GM18858 (cell line): ENCODE results near the gene SPRED3.
"Not testable (repeated sequence)": the region's sequence is repeated elsewhere in the genome, so short reads cannot be mapped to it uniquely, and the experiment has no call there.

ENCODE experiments used
- ATAC-seq: cut with Tn5 transposase; IDR thresholded peaks from one replicate; pipeline ENCODE4 v1.9.1; 2021; ENCODE audit not compliant: unreplicated experiment

The SPRED3 gene, protein sequence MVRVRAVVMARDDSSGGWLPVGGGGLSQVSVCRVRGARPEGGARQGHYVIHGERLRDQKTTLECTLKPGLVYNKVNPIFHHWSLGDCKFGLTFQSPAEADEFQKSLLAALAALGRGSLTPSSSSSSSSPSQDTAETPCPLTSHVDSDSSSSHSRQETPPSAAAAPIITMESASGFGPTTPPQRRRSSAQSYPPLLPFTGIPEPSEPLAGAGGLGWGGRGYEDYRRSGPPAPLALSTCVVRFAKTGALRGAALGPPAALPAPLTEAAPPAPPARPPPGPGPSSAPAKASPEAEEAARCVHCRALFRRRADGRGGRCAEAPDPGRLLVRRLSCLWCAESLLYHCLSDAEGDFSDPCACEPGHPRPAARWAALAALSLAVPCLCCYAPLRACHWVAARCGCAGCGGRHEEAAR

GRCh38 chr19:38388349-38389100, at the start of gene SPRED3:
SPRED3 (plus strand) TSS chr19:38388697; CDS start chr19:38390303, 1,606 bp downstream.
- no peak for ATAC-seq

DNA sequence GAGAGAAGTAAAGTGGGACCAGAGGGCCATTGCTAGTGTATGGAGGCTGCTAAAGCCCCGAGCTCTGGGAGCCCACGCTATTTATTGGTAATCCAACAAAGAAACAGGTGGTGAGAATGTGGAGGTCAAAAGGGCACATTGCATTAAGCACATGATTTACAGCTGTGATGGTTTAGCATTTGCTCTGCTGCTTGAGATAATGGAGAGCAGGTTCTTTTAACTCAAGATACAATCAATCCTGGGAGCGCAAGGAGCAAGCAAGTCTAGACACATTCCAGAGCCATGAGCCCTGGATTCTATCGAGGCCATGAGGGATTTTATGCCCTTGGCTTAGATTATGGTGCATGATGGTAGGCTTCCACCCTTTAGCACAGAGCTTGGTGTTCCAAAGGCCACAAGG, 49.5 kb upstream of the SPRED3 start:
- ATAC-seq: not testable (repeated sequence)

- no peak for ATAC-seq
Measured at GRCh38 chr19:38340927-38341326, 47.6 kb upstream of the SPRED3 start.

- no peak for ATAC-seq
Measured at GRCh38 chr19:38346837-38347236, 41.7 kb upstream of the SPRED3 start.

GRCh38 chr19:38350883-38351282, 37.6 kb upstream of the SPRED3 start:
- ATAC-seq: no peak

DNA sequence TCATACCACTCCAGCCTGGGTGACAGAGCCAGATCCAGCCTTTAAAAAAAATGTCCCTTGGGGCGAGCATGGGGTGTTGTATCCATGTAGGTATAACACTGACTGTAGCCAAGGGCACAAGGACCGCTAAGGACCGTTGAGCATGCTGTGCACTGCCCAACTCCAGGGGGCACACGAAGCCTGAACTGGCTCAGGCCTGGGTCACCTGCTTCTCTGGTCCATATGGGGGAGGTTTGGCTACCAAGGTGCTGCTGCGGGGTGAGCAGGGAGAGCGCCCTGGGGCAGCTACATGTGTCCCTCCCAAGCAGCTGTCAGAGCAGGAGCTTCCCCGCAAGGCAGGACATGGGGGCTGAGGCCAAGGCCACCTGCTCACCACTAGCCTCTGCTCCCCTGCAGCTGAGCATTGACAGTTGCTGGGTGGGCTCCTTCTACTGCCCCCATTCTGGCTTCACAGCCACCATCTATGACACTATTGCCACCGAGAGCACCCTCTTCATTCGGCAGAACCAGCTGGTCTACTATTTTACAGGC, 36.6 kb upstream of the SPRED3 start:
- ATAC-seq: no peak

GRCh38 chr19:38352611-38353010, 35.9 kb upstream of the SPRED3 start:
- no peak for ATAC-seq

- ATAC-seq: no peak
Measured at GRCh38 chr19:38355728-38356725, 32.5 kb upstream of the SPRED3 start.

DNA sequence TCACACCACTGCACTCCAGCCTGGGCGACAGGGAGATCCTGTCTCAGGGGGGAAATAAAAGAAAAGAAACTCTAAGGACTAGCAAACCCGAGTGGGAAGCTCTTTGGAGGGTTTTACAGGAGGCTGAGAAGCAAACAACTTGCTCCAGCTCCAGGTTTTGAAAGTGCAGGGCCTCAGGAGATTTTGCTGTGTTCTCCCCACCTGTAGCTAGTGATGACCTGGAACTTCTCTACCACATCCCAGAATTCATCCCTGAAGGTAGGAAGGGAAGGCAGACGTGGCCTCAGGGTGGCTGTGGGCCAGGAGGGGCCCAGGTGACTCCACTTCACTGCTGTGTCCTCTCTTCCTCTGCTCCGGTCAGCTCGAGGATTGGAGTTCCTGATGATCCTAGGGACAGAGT, 30.4 kb upstream of the SPRED3 start:
- no peak for ATAC-seq

DNA sequence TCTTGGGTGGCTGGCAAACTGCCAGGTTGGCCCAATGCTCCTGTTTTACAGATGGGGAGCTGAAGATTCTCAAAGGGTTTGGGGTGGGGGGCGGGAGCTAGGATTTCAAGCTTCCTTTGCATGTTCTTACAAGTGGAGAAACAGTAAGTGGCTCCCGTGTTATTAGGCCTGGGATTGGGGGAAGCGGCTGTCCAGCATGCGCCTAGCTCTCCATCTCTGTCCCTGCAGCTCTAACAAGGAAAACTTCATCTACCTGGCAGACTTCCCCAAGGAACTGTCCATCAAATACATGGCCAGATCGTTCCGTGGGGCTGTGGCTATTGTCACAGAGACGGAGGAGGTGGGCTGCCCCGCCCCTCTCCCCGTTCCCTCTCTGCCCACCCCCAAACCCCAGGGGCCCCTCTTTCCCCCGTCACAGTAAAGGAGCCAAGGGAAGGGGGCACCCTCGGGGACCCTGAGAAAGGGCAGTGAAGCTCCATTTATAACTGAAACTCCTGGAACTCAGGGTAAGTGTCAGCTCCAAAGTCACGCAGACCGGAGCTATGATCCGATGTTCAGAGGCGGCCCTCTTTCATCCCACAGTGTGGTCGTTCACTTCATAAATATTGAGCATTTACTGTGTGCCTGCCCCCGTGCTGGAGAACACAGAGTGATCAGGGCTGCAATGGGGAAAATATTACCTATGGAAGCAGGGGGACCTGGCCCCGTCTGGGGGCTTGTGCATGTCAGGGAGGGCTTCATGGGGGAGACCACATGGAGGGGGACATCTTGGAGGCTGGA, 29.1 kb upstream of the SPRED3 start:
- no peak for ATAC-seq

DNA sequence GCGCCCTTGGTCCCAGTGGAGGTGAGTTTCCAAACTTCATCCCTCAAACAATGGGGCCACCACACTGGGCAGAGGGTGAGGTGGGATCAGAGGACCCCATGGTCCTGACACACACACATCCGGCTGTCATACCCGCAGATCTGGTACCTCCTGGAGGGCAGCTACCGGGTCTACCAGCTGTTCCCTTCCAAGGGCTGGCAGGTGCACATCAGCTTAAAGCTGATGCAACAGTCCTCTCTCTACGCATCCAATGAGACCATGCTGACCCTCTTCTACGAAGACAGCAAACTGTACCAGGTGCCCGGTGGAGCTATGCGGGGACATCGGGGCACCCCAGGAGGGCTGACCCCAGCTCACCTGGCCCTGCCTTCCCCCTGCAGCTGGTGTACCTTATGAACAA, 28.1 kb upstream of the SPRED3 start:
- no peak for ATAC-seq

GRCh38 chr19:38360839-38361631, 27.5 kb upstream of the SPRED3 start:
- no peak for ATAC-seq

DNA sequence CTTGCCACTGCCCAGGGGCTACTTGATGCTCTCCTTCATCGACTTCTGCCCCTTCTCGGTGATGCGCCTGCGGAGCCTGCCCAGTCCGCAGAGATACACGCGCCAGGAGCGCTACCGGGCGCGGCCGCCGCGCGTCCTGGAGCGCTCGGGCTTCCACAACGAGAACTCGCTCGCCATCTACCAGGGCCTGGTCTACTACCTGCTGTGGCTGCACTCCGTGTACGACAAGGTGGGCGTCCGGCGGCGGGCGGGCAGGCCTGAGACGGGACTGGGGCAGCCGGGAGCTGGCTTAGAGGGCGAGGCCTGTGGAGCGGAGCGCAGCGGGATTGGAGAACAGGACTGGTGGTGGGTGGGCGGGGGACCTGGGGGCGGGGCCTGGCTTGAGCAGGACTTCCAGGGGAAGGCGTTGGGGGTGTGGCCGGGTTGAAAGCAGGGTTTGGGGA, 26.8 kb upstream of the SPRED3 start:
- no peak for ATAC-seq

DNA sequence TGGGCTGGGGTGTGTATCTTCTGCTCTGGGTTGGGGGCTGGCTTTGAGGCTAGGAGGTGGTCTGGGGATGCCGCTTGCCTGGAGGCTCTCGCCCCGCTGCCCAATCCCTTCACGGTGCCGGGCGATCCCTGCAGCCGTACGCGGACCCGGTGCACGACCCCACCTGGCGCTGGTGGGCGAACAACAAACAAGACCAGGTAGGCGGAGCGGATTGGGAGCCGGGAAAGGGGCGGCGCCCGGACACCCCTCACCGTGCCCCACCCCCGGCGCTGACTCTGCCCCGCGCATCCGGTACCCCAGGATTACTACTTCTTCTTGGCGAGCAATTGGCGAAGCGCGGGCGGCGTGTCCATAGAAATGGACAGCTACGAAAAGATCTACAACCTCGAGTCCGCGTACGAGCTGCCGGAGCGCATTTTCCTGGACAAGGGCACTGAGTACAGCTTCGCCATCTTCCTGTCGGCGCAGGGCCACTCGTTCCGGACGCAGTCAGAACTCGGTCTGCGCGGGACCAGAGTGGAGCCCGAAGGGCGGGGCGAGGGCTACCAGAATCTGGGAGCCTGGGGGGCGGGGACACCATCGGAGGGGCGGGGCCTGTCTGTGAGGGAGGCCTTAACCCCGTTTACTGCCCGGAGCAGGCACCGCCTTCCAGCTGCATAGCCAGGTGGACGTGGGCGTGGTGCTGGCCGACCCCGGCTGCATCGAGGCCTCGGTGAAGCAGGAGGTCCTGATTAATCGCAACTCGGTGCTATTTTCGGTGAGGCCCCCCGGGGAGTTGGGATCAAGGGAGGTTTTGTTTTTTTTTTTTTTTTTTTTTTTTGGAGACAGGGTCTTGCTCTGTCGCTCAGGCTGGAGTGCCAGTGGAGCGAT, 26.2 kb upstream of the SPRED3 start:
- ATAC-seq: no peak

DNA sequence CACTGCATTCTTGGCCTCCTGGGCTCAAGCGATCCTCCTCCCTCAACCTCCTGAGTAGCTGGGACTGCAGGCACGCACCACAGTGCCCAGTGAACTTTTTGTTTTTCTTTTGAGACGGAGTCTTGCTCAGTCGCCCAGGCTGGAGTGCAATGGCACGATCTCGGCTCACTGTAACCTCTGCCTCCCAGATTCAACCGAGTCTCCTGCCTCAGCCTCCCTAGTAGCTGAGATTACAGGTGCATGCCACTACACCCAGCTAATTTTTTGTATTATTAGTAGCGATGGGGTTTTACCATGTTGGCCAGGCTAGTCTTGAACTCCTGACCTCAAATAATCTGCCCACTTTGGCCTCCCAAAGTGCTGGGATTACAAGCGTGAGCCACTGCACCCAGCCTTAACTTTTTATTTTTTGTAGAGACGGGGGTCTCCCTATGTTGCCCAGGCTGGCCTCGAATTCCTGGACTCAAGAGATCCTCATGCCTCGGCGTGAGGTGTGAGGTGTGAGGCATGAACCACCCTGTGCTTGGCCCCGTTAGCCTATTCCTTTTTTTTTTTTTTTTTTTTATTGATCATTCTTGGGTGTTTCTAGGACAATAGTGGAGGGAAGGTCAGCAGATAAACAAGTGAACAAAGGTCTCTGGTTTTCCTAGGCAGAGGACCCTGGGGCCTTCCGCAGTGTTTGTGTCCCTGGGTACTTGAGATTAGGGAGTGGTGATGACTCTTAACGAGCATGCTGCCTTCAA, 25.4 kb upstream of the SPRED3 start:
- not testable (repeated sequence) for ATAC-seq

DNA sequence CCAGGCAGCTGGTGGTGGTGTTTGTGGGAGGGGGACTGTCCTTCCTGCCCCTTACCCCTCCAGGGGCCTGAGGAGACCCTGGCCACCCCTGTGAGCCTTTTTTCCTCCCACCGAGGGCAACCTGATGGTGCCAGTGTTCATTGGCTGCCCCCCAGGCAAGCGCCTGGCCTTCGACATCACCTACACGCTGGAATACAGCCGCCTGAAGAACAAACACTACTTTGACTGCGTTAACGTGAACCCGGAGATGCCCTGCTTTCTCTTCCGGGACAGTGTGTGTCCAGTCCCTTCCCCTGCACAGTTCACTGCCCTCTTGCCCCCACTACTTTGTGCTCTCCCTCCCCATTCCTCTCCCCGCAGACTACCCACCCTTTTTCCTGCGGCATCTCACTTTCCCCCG, 21.5 kb upstream of the SPRED3 start:
- ATAC-seq: no peak

GRCh38 chr19:38369584-38369983, 18.9 kb upstream of the SPRED3 start:
- ATAC-seq: no peak

- ATAC-seq: no peak
Measured at GRCh38 chr19:38370299-38370698, 18.2 kb upstream of the SPRED3 start.
